NAMALWA (cell line): ENCODE results near the gene KAZN.

Experiments
- DNase-seq: peaks from one replicate; pipeline ENCODE4 v3.0.0-alpha.2; 2015; ENCODE audit warnings: low spot score

The KAZN gene

DNA sequence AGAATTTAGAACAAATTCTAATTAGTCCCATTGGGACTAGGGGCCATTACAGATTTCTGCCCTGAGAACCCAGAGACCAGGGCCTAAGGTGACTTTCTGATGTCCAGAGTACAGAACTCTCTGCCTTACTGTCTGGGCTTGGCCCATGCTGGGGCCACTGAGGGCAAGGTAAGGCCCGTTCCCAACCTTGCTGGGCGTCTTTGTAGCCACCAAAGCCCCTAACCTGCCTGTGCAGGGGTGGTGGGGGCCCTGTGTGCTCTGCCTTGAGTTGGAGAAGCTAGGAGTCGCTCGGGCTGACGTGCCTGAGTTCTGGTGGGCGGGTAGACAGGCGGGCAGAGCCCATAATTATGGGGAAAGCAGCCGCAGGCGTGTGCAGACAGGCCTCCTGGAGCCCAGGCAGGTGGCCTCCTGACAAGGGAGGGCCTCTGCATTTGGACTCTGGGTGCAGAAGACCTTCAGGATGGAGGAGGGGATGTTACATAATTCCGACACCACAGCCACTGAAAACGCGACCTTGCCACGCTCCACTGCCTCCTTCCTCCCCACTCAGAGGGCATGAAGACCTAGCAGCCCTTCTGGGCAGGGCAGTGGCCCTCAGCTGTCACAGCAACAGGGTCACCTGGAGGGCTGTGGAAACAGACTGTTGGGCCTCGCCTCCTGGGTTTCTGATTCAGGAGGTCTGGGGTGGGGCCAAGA is 315.1 kb downstream of the KAZN start:
- DNase-seq, result no peak

DNA sequence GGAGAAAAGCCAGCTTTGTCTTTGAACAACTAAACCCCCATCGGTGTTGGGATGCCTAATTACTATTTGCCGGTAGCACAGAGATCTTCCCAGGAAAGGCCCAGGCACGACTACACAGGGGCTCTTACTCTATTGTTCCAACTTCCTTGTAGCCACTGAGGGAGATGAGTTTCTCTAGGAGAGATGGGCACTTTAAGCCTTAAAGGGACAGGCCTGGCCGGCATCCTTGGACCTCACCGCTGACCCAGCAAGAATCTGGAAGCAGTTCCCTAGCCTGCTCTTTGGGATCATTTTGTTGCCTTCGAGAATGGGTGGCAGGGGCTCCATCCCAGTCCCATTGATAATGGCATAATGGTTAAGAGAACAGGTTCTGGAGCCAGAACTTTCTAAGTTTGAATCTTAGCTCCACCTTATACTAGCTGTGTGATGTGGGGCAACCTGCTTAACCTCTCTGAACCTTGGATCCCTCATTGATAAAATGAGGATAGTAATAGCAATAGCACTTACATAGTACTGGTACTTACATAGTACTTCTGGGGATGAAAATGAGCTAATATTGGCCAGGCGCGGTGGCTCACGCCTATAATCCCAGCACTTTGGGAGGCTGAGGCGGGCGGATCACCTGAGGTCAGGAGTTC is 316.0 kb downstream of the KAZN start:
- DNase-seq, result no peak

DNA sequence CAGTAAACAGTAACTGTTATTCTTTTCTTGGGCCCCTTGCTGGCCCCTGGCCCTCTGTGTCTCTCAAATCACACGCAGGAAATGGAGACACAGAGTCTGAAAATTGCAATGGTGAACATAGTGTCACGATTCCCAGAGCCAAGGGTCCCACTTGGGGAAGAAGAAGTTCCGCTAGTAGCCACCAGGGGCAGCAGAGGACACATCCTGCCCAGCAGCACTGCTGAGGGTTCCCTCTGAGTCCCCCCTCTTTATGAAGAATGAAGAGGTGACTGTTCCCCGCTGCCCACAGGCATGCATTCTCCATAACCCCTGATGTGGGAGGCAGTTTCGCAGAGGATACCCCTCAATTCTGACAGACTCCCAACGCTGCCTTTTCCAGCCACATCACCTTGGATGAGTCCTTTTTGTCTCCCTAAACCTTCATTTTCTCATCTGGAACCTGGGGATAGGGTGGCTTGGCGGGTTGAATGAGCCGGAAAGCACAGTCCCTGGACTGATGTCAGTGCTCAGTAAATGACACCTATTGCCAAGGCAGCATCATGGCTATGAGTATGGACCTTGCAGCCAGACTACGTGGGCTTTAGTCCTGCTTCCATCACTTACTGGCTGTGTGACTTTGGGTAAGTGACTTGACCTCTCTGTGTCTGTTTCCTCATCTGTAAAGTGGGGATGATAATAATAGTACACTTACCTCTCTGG is 317.0 kb downstream of the KAZN start:
- peak; percentile 74 for DNase-seq

DNA sequence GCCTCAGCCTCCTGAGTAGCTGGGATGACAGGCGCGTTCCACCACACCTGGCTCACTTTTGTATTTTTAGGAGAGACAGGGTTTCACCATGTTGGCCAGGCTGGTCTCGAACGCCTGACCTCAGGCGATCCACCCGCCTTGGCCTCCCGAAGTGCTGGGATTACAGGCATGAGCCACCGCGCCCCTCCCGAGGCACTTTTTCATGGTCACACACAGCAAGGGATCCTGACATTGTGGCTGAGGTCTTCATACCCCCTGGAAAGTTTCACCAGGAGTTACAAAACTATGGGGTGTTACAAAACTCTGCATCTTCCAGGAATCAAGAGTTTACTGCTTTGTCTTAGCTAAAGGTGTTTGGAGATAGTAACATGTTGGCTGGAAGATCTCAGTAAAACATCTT is 320.8 kb downstream of the KAZN start:
- DNase-seq, result no peak

DNA sequence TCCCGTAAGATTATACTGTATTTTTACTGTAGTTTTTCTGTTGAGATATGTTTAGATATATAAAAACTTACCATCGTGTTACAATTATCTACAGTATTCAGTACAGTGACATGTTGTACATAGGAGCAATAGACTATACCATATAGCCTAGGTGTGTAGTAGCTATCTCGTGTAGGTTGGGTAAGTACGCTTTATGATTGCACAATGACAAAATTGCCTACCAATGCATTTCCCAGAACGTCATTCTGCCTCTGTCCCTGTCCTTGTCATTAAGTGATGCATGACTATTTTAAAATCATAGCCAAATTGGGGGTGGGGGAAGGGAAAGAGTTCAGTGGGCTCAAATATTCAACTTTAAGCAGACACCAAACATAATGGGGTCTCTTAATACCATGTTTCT is 321.3 kb downstream of the KAZN start:
- no peak for DNase-seq

DNA sequence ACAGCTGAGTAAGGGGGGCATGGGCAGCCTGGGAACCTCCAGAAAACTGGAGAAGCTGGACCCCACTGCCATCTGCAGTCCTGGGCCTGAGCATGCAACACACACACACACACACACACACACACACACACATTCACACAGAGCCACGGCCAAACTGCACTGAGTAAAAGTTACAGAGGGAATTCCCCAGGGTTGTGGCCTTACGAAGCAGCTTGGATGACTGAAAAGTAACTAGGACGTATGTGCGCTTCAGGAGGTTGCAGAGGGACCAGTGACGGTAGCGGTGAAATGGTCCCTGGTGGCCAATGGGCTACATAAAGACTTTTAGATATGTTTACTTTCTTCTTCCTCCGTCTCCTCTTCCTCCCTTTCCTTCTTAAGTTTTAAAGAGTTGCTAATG is 322.6 kb downstream of the KAZN start:
- no peak for DNase-seq

DNA sequence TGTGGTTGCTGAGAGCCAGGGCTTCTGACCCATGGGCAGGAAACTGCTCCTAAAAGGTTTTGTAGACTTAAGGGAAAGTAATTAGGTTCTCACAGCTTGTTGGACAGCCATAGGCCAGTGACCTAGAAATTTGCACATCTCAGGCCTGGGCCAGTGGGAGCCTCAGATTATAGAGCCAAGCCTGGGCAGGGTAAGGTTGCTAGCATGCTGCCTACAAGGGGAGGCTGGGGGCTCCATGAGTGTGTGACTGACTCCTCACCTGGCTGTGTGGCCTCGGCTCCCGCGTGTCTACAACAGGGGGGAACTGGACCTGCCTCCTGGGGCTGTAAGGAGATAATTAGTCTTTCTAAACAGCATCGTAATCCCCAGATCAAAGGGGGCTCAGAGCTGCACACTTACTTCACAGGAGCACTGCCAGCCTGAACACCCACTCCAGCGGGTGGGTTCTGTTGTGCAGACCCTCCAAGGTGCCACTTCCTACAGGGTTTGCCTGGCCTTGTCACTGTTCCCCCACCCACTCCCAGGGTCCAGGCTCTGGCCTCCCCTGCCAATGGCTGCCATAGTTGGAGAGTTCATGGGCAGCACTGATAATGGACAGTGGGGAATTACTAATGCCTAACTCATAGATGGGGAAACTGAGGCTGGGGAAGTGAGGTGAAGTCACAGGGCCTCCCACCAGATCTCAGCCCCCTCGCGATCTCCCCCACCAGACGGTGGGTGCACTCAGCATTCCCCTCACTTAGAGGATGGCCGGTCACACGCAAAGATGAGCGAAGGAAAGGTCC is 324.6 kb downstream of the KAZN start:
- no peak for DNase-seq

DNA sequence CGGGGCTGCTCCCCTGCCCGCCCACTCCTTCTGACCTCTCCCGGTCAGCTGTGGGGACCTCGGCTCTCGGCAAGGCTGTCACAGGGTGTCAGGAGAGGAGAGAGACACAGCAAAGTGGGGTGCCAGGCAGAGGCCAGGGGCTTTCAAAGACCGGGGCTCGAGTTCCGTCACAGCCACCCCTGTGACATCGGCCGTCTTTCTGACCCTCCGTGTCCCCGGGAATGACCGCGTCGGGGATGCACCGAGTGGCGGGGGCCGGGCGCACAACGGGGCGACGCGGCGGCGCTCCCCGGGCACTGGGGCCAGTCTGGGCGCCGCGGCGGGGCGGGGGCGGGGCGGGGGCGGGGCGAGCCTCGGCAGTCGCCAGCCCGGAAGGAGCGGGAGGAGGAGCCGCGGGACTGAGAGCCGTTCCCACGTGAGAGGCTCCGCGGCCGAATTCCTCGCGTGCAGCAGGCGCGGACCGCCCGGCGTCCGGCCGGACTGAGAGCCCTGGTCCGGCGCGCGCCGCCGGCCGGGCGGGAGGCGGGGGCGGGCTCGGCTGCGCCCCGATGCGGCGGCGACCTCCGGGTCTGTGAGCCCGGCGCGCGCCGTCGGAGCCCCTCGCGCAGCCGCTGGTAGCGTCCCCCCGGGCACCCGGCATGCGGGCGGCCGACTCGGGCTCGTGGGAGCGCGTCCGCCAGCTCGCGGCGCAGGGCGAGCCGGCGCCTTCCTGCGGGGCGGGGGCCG is 325.4 kb downstream of the KAZN start:
- no peak for DNase-seq

DNA sequence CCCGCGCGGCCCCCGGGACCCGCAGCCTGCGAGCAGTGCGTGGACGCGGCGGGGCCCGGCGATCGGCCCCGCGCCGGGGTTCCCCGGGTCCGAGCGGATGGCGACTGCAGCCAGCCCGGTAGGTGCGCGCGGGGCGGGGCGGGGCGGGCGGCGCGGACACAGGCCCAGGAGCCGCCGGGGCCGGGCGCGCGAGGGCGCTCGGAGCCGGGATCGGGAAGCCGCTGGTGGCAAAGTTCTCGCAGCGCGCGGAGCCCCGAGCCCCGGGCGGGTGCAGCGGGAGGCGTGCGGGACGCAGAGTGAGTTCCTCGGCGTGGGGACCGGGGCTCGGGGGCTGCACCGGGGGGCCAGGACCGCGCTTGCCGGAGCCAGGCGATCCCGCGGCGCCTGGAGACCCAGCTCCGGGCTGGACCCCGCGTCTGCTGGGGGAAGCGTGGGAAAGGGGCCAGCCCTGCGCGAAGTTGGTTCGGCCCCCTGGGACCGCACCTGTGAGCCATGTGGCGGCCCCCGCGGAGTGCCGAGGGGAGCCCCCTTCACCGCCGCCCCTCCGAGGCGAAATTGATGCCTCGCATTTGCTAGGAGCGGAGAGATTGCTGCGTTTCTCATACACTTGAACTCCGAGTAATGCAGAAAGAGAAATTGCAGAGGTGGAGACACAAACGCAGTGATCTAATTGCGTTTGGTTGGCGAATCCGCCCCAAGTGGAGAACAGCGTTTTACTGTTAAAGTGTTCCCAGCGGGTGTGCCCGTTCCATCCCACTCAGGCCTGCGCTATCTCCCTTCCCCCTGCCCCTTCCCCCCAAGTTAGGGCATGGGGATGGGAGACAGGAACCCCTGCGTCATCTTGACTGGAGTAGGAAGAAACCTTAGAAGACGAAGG is 326.2 kb downstream of the KAZN start:
- no peak for DNase-seq

DNA sequence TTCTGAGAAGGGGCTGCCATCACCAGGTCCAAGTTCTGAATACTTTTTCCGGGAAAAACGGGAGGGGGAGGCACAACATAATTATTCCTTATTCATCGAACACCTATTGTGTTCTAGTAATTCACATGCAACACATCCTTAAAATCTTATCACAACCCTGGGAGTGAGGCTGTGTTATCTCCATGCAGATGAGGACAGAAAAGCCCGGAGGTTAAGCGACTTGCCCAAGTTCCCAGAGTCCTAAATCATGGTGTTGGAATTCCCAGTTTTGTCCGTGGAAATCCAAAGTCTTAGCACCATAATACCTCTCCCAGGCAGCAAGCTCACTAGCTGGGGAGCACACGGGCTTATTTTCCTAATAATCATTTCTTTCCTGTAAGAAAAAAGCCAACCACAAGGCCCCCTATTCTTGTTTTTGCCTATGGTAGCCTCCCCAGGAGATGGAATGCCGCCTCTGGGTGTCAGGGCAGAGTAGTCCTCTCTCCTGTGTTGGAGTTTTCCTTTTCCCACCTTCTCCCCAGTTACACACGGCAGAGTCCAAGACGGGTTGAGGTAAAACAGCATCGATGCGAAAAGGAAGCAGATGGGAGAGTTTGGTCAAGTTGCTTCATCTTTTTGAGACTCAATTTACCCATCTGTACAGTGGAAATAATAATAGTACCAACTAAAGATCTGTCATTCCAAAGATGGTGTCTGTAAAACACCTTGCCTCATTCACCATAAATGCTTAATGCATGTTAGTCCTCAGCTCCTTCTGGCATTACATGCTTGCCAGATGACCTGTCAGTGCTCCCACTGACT is 327.1 kb downstream of the KAZN start:
- no peak for DNase-seq

DNA sequence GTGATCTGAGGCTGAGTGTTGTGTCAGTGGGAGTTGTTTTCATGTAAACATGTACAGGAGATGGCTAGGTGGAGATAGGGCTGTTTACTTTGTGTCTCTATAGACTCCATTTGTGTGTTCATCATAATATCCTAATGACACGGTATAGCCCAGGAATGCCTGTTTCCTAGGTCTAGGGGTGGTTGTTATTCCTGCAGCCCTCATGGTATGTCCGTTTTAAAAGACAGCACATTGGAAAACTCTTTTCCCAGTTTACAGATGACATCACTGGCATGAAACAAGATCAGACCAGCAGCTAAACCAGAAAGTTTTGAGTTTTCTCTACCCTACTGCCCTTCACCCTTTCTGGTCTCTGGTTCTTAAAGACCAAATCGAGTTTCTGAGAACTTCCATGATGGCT is 327.7 kb downstream of the KAZN start:
- no peak for DNase-seq

DNA sequence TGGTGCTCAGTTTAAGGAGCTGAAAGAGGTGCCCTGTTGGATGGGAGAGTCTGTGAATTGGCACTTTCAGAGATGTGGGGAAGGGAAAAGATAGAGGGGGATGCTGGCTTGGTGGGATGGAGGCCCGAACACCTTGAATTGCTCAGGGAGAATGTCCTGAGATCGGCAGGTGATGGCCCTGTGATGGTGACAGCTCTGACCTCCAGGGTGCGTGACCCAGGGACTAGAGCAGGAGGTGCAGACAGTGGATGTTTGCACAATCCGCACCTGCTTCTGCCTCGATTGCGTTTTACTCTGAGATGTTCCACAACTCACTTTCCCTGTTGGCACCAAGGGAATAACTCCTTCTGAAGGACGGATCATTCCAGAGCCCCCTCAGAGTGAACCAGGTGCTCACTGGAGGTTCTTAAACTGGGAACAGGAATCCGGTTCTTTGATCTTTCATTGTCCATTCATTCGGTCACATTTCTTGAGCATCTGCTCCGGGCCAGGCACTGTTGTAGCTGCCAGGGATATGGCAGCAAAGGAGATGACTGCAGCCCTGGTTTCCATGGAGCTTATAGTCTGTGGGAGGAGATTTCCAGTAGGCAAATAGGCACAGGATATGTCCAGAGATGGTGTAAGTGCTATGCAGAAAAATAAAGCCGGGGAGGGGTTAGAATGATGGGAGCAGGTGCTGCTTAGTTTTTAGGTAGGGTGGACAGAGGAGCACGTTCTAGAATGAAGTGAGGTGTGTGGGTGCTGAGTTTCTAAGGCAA is 328.5 kb downstream of the KAZN start:
- DNase-seq, result no peak

DNA sequence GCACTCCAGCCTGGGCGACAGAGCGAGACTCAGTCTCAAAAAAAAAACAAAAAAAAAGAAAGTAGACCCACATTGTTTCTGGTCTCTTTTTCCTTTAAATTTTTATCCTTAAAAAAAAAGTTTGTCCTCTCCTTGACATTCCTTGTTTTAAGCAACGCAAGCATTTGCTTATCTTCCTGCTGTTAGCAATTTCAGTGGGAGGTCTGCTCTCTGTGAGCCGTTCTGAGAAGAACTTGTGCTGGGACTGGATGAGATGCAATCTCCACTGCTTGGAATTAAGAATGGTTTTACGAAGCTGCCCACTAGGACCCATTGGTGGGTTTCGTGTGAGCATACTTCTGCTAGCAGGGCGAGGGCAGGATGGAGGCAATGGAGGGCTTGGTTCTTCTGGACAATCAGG is 329.9 kb downstream of the KAZN start:
- DNase-seq, result no peak

DNA sequence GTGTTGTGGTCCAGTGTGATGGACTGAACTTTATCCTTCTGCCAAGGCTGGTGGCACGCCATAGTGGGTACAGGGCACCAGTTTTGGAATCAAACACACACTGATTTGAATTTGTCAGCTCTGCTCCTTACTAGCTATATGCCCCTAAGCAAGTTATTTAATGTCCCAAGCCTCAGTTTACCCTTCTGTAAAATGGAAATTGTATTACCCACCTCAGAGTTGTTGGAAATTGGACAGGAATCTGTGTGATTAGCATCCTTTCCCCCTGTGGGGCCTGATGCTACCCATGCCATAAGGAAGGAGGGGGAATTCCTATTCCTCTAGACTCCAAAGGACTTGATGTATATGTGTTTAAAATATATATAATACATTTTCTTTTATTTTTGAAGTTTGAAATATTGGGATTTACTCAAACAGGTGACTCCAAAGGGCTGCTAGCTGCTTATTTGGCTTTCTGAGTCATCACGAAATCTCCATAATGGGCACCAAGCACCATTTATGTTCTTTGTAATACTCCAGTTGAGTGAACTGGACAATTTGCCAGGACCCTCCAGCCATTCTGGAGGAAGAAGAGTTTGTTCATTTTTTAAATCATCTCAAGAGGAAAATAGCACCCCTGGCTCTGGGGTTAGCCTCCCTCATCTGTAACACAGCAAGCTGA is 330.5 kb downstream of the KAZN start:
- DNase-seq, result no peak

DNA sequence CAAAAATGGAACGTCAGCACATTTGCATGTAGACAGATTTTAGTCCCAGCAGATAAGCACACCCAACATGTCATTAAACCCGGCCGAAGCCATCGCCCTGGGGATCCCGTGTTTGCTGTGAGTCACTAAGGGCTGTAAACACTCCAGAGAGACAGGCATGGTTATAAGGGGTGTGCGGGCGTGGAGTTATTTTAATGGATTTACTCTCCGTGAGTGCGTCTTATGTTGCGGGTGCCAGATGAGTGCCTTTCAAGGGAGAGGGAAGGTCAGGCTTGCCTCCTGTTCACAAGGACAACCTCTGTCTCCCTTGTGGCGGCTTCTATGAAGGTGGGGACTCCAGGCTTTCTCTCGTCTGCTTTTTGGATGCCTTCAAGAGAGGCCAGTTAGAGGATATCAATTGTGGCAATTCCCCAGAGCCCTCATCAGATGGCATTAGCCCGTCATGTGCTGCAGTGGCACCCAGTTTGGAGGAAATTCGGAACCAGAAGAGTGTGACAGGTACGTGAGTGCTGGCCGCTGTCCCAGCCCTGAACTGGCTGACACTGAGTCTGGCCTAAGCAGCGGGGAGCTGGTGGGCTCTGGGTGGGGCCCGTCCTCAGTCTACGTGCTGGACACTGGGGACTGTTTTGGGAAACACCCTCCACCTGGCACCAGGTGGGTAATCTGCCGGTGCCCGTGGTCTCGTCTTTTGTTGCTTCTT is 331.2 kb downstream of the KAZN start:
- DNase-seq, result no peak

DNA sequence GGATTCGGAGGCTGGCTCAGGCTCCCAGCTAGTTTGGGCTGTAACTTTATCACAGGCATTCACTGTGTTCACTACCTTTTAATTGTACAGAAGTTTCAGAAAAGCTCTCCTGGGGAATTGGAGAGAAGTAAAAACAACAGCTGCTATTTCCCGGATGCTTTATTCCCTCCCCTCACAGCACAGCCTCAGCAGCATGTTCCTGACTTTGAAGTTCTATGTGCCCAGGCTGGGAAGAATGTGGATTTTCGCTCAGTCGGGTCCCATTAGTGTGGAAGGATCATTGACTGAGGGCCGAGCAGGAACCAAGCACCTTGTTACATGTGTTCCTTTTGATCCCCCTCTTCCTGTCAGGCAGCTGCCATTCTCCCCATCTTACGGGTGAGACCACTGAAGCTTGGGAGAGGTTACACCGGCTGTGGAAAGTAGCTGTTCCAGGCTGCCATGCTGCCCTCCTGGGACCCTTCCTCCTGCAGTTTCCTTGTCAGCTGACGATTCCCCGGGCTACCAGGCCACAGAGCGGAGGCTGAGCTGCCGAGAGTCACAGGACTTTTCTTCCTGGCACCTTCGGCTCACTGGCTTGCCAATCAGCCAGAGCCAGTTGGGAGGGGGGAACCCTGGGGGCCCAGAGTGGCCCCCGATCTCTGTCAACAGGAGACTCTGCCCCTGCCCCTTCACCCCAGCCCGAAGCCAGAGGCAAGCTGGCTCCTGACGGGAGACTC is 331.9 kb downstream of the KAZN start:
- DNase-seq, result no peak

DNA sequence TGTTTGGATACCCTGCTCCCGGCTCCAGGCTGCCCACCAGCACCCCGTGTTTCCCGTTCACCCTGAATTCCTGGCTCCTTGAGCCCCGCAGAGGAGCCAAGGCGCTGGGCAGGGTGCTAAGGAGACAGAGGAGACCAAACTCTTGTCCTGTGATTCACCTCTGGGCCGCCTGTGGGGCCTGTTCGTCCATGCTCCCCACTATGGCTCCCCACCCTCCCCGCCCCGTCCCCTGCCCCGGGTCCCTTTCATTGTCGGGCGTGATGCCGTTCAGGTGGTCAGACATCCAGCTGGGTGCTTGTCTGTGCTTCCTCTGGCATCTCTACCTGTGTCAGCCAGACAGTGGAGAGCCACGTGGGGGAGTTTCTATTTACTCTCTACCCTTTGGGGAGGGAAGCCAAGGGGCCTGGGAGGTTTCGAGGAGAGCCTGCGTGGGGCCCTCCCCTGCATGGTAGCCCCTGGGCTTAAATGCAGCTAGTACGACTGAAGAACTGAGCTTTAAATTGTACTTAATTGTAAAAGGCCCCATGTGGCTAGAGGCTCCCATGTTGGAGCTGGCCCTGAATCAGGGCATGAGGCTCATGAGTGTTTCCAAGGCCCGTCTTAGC is 333.7 kb downstream of the KAZN start:
- DNase-seq, result no peak
